ENCODE measurements around the gene ANGPTL2.

DNA sequence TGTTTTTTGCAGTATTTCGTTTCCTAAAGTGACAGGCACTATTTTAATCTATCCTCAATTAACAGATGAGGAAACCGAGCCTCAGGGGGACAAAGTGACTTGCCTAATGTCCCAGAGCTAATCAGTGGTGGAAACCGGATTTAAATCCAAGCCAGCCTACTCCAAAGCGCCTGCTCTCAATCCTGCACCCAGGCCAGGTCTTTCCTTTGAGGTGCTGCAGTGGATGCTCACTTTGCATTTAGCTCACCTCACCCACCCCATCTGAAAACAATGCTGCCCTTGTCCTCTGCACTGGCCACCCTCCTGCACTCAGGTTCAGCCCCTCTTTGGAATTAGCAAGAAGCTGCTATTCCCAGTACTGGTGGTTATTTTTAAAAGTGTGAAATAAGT, 16.0 kb downstream of the ANGPTL2 start:
- no peak for TF ChIP-seq POLR2A (IDR thresholded peaks at IDR 0.05; ENCODE audit: low read depth, low read length)
- no peak for TF ChIP-seq POLR2AphosphoS5 (IDR thresholded peaks at IDR 0.05; ENCODE audit: low read depth, low read length)
- TF ChIP-seq TAF1 (IDR thresholded peaks at IDR 0.05; ENCODE audit: borderline replicate concordance, low read depth, low read length) = no peak

All from GM12892 (cell line).